HG02852 (cell line): ENCODE measurements around the gene ATP9A.
"Not testable (repeated sequence)": the region's sequence is repeated elsewhere in the genome, so short reads cannot be mapped to it uniquely, and the experiment has no call there.

Source experiments
- ATAC-seq: cut with Tn5 transposase; IDR thresholded peaks from one replicate; pipeline ENCODE4 v1.9.1; 2021; ENCODE audit warnings: mild to moderate bottlenecking, moderate library complexity; ENCODE audit not compliant: unreplicated experiment

ATP9A gene

GRCh38 chr20:51767867-51768758 is at the start of gene ATP9A:
Gene ATP9A, minus strand, starts transcription at chr20:51768390. Its CDS starts 21 bp downstream, at chr20:51768369.
- no peak for ATAC-seq

- ATAC-seq: not testable (repeated sequence)
Measured at GRCh38 chr20:51816856-51817255, 48.7 kb upstream of the ATP9A start.

- no peak for ATAC-seq
Measured at GRCh38 chr20:51815383-51816076, 47.3 kb upstream of the ATP9A start.

GRCh38 chr20:51812861-51813260 is 44.7 kb upstream of the ATP9A start:
- no peak for ATAC-seq

GRCh38 chr20:51811514-51812128 is 43.4 kb upstream of the ATP9A start:
- ATAC-seq: no peak

- ATAC-seq: no peak
Measured at GRCh38 chr20:51811042-51811355, 42.8 kb upstream of the ATP9A start.

GRCh38 chr20:51810155-51811041 is 42.2 kb upstream of the ATP9A start:
- ATAC-seq: no peak

GRCh38 chr20:51807720-51808250 is 39.6 kb upstream of the ATP9A start:
- ATAC-seq: no peak

GRCh38 chr20:51804754-51805153 is 36.6 kb upstream of the ATP9A start:
- no peak for ATAC-seq

- no peak for ATAC-seq
Measured at GRCh38 chr20:51803148-51803854, 35.1 kb upstream of the ATP9A start.

GRCh38 chr20:51802170-51802751 is 34.1 kb upstream of the ATP9A start, which contains the start of gene SALL4:
Gene SALL4, minus strand, starts transcription at chr20:51802521. Its CDS starts 113 bp downstream, at chr20:51802408.
- ATAC-seq: no peak

GRCh38 chr20:51801823-51802123 is 33.6 kb upstream of the ATP9A start:
- ATAC-seq: no peak

- no peak for ATAC-seq
Measured at GRCh38 chr20:51801122-51801822, 33.1 kb upstream of the ATP9A start.

- ATAC-seq: no peak
Measured at GRCh38 chr20:51800872-51801121, 32.6 kb upstream of the ATP9A start.

GRCh38 chr20:51800060-51800871 is 32.1 kb upstream of the ATP9A start:
- ATAC-seq: no peak

- ATAC-seq: no peak
Measured at GRCh38 chr20:51799401-51799860, 31.2 kb upstream of the ATP9A start.

- ATAC-seq: no peak
Measured at GRCh38 chr20:51797357-51798025, 29.3 kb upstream of the ATP9A start.

GRCh38 chr20:51796340-51796739 is 28.1 kb upstream of the ATP9A start:
- ATAC-seq: no peak
